WTC11 (cell line): ENCODE measurements around the gene BNC2. TPM values are rescaled to one million over a fixed set of nuclear protein-coding genes. Genes with fewer than 3 reads are reported as not detected.
A peak's percentile ranks its signal among the peaks of the same experiment; 100 is the strongest.

ENCODE experiments used
- ATAC-seq: fragments of 200-7000 bp; cut with Tn5 transposase; 2 replicates; pipeline ENCODE4 v1.10.0; 2021; ENCODE audit warnings: mild to moderate bottlenecking, moderate library complexity
- CTCF ChIA-PET: fragments of 300-600 bp; sonication (Branson Sonifier 250); formaldehyde crosslinking; loops from one replicate; lab custom pipeline; 2021; ENCODE audit warnings: antibody characterized with exemption; lab: Charles Lee
- POLR2A ChIA-PET: fragments of 350-600 bp; sonication (Branson Sonifier 250); formaldehyde crosslinking; loops from one replicate; lab custom pipeline; 2021; ENCODE audit warnings: antibody characterized with exemption; lab: Charles Lee
- DNase-seq: peaks from one replicate; pipeline ENCODE4 v3.0.0; 2021; ENCODE audit warnings: low spot score
- H3K27ac Mint-ChIP-seq: 2 replicates; pipeline ENCODE4 v1.8.0; 2021; ENCODE audit warnings: mixed read lengths
- H3K27me3 Mint-ChIP-seq: 2 replicates; pipeline ENCODE4 v1.8.0; 2021; ENCODE audit warnings: low read depth, mild to moderate bottlenecking, moderate library complexity, mixed read lengths
- H3K36me3 Mint-ChIP-seq: 2 replicates; pipeline ENCODE4 v1.8.0; 2021; ENCODE audit warnings: mixed read lengths
- H3K4me1 Mint-ChIP-seq: 2 replicates; pipeline ENCODE4 v1.8.0; 2022; ENCODE audit warnings: mixed read lengths
- H3K4me3 Mint-ChIP-seq: 2 replicates; pipeline ENCODE4 v1.8.0; 2021; ENCODE audit warnings: mild to moderate bottlenecking, moderate library complexity, mixed read lengths
- H3K9me3 Mint-ChIP-seq: 2 replicates; pipeline ENCODE4 v1.8.0; 2021; ENCODE audit warnings: mixed read lengths
- ATF3 ChIP-seq: sonication (generic); formaldehyde crosslinking; conservative IDR thresholded peaks from 2 replicates; pipeline ENCODE4 v1.8.1; 2022; ENCODE audit warnings: mild to moderate bottlenecking, missing genetic modification reagents
- CTCF ChIP-seq: fragments of 200-600 bp; IDR thresholded peaks from 2 replicates; pipeline ENCODE4 v1.8.0; 2022; ENCODE audit warnings: antibody characterized with exemption
- FOXP1 ChIP-seq: sonication (generic); formaldehyde crosslinking; IDR thresholded peaks from 2 replicates; pipeline ENCODE4 v1.8.0; 2022; ENCODE audit warnings: missing genetic modification reagents, mild to moderate bottlenecking, moderate library complexity, borderline replicate concordance
- FOXP4 ChIP-seq: sonication (generic); formaldehyde crosslinking; IDR thresholded peaks from 2 replicates; pipeline ENCODE4 v1.8.0; 2022; ENCODE audit warnings: mild to moderate bottlenecking, missing genetic modification reagents
- GTF2I ChIP-seq: fragments of 250-450 bp; sonication (Bioruptor Pico); conservative IDR thresholded peaks from 2 replicates; pipeline ENCODE4 v1.4.0; 2021; ENCODE audit warnings: mild to moderate bottlenecking
- NR2C2 ChIP-seq: sonication (generic); formaldehyde crosslinking; IDR thresholded peaks from 2 replicates; pipeline ENCODE4 v1.8.0; 2022; ENCODE audit warnings: mild to moderate bottlenecking, missing genetic modification reagents
- NR3C1 ChIP-seq: sonication (generic); formaldehyde crosslinking; conservative IDR thresholded peaks from 2 replicates; pipeline ENCODE4 v1.8.1; 2023; ENCODE audit warnings: low read depth, mild to moderate bottlenecking, missing genetic modification reagents
- TP53 ChIP-seq: sonication (generic); formaldehyde crosslinking; IDR thresholded peaks from 2 replicates; pipeline ENCODE4 v1.8.1; 2023; ENCODE audit warnings: mild to moderate bottlenecking, missing genetic modification reagents
- ZMAT4 ChIP-seq: fragments of 250-450 bp; sonication (Bioruptor Pico); IDR thresholded peaks from 2 replicates; pipeline ENCODE4 v1.9.0; 2021; ENCODE audit warnings: mild to moderate bottlenecking
- ZNF121 ChIP-seq: sonication (generic); formaldehyde crosslinking; IDR thresholded peaks from 2 replicates; pipeline ENCODE4 v1.8.0; 2023; ENCODE audit warnings: missing genetic modification reagents
- ZNF138 ChIP-seq: sonication (generic); formaldehyde crosslinking; conservative IDR thresholded peaks from 2 replicates; pipeline ENCODE4 v1.8.1; 2022; ENCODE audit warnings: mild to moderate bottlenecking, moderate library complexity, missing genetic modification reagents
- ZNF317 ChIP-seq: sonication (generic); formaldehyde crosslinking; IDR thresholded peaks from 2 replicates; pipeline ENCODE4 v1.8.1; 2023; ENCODE audit warnings: low read depth, mild to moderate bottlenecking, moderate library complexity, missing genetic modification reagents, borderline replicate concordance
- ZNF396 ChIP-seq: fragments of 250-450 bp; sonication (Bioruptor Pico); IDR thresholded peaks from 2 replicates; pipeline ENCODE4 v1.8.0; 2021; ENCODE audit warnings: mild to moderate bottlenecking, moderate library complexity, borderline replicate concordance
- ZNF423 ChIP-seq: fragments of 250-450 bp; sonication (Bioruptor Pico); IDR thresholded peaks from 2 replicates; pipeline ENCODE4 v2.1.2; 2022; ENCODE audit warnings: mild to moderate bottlenecking, moderate library complexity
- ZNF425 ChIP-seq: fragments of 250-450 bp; sonication (Bioruptor Pico); conservative IDR thresholded peaks from 2 replicates; pipeline ENCODE4 v1.9.0; 2021; ENCODE audit warnings: mild to moderate bottlenecking
- ZNF532 ChIP-seq: fragments of 250-450 bp; sonication (Bioruptor Pico); IDR thresholded peaks from 2 replicates; pipeline ENCODE4 v1.9.0; 2021; ENCODE audit warnings: mild to moderate bottlenecking, borderline replicate concordance
- ZNF671 ChIP-seq: fragments of 250-450 bp; sonication (Bioruptor Pico); IDR thresholded peaks from 2 replicates; pipeline ENCODE4 v1.8.0; 2021; ENCODE audit warnings: mild to moderate bottlenecking
- total RNA-seq: library from RNA; stranded (reverse); gene quantifications from 3 replicates; pipeline ENCODE4 v1.2.3, GENCODE V29; 2021

Gene BNC2
- total RNA-seq, 1 experiment from 2014 or later: 33.3 TPM

- H3K36me3 Mint-ChIP-seq: no peaks in the 10 kb centered on the region
- TF ChIP-seq ZNF423 (CRISPR knock-in tag) (no peak), ZNF121 (CRISPR knock-in tag) (no peak), ZMAT4 (no peak), ZNF138 (CRISPR knock-in tag) (no peak), GTF2I (no peak), FOXP1 (CRISPR knock-in tag) (no peak), NR3C1 (no peak), ZNF532 (CRISPR knock-in tag) (no peak), ZNF396 (CRISPR knock-in tag) (no peak), NR2C2 (CRISPR knock-in tag) (no peak), ZNF425 (CRISPR knock-in tag) (no peak), FOXP4 (no peak), TP53 (CRISPR knock-in tag) (no peak), CTCF (no peak), ZNF671 (CRISPR knock-in tag) (no peak), ATF3 (no peak), ZNF317 (CRISPR knock-in tag) (no peak)
- TF ChIP-seq, all 79 proteins: peak for 0
- Mint-ChIP-seq H3K27me3 (no peaks in the 10 kb centered on the region), H3K4me3 (no peak overlapping the region), H3K9me3 (no peaks in the 10 kb centered on the region), H3K4me1 (peaks cover 47% of the 10 kb centered on the region), H3K27ac (peak overlapping the region; percentile 36; the same call in 1 of the 2 replicates)
- ATAC-seq (no peak), DNase-seq (no peak)
- CTCF ChIA-PET: no interaction called here
- POLR2A ChIA-PET: no interaction called here
Observed at GRCh38 chr9:16682273-16682672, 188.2 kb downstream of the BNC2 start.
